HG02642 (cell line): ENCODE data around the gene LMOD2.

Experiments used
- ATAC-seq: cut with Tn5 transposase; IDR thresholded peaks from one replicate; pipeline ENCODE4 v1.9.1; 2021; ENCODE audit warnings: mild to moderate bottlenecking; ENCODE audit not compliant: unreplicated experiment, poor library complexity

LMOD2 gene

DNA sequence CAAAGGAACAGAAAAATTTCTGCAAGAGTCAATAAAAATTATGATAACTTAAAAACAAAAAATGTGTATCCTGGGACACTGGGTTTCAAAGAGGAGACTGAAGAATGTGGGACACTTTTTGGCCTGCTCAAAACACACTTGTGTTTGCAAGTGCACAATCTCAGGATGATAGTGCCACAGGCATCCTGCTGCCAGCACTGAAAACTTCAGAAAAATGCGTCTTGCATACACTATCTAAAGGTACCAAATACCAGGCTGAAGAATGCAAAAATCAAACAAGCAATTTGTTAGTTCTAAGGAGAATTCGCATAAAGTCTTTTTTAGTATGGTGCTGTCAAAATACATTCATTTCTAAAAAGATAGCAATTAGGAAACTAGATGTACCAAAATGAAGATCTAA, 55.0 kb downstream of the LMOD2 start:
- no peak for ATAC-seq

DNA sequence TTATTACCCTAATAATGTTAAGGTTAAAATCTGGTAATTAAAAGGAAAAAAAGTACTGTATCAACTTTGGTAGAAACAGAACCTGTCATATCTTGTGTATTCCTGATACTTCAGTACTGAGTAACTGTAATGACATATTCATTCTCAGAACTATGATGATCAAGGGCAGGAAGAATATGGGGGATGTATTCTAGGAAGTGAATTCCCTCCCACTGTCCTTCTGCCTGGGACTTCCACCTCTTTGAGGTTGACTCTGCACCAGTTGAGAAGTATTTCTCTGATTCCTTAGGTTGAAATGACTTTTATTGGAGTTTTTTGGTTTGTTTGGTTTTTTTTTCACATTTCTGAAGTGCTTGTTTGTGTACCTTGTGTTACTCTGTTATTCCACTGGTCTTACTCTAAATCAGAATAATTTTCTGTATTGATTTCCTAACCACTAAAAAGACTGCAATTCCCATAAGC, 56.2 kb downstream of the LMOD2 start:
- ATAC-seq, result no peak

DNA sequence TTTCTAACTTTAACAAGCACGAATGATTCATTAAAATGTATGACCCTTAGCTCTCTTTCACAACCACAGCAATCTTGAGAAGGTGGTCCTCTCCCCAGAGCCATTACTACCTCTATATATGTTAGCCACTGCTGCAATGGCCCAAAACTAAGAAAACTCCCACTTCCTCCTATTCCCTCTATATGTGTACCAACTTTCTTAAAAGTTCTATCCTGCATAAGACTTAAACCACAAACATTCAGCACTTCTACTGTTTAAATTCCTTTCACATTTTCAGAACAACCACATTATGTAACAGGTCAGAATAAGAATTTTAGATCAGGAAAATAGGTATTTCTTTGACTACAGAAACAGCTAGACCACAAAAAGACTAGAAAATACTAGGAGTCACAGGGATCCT, 57.0 kb downstream of the LMOD2 start:
- no peak for ATAC-seq
